ENCODE measurements around the gene RHOT2. TPM values are rescaled to one million over a fixed set of nuclear protein-coding genes. Genes with fewer than 3 reads are reported as not detected.

The RHOT2 gene
- total and polyA plus RNA-seq, 9 of the 15 experiments (the other 6 are each of a cell fraction or from before 2014, with no cell fraction given) = 5.0 to 373 (median 112) TPM

- TF ChIP-seq ZNF197 (CRISPR knock-in tag; IDR thresholded peaks at IDR 0.05; ENCODE audit: low read depth) = 0 out of 2 replicates have a peak, but pooled peaks have one; percentile 57
- no peak for TF ChIP-seq CSDE1 (IDR thresholded peaks at IDR 0.05)
- TF ChIP-seq ZNF639 (CRISPR knock-in tag; conservative IDR thresholded peaks at IDR 0.05 in 1 of 2, IDR thresholded peaks at IDR 0.05 in 1 of 2) = peak in 1 of 2 experiments; percentile 96; a peak in 2 of 4 replicates
- no peak for TF ChIP-seq TRIM28 (IDR thresholded peaks at IDR 0.05)
- TF ChIP-seq ZNF785 (CRISPR knock-in tag; IDR thresholded peaks at IDR 0.05) = no peak
- TF ChIP-seq ETV5 (CRISPR knock-in tag; IDR thresholded peaks at IDR 0.05; ENCODE audit: low read depth) = peak; percentile 94
- no peak for TF ChIP-seq ZNF830 (CRISPR knock-in tag; IDR thresholded peaks at IDR 0.05)
- TF ChIP-seq NELFE (IDR thresholded peaks at IDR 0.05; ENCODE audit: insufficient read depth, insufficient read length) = no peak
- peak; percentile 93 for TF ChIP-seq FUS (optimal IDR thresholded peaks at IDR 0.05; ENCODE audit: low read depth, low read length)
- TF ChIP-seq ZNF165 (CRISPR knock-in tag; IDR thresholded peaks at IDR 0.05; ENCODE audit: borderline replicate concordance) = no peak
- peak; percentile 79 for TF ChIP-seq RBFOX2 (IDR thresholded peaks at IDR 0.05; ENCODE audit: low read depth, low read length)
- TF ChIP-seq YY1 (IDR thresholded peaks at IDR 0.05; ENCODE audit: borderline replicate concordance in 1 of 3, control insufficient read depth in 1 of 3, extremely low read depth in 1 of 3, insufficient read depth in 3 of 3, insufficient read length in 1 of 3, insufficient replicate concordance in 2 of 3, low read depth in 1 of 3, low read length in 2 of 3) = peak; percentile 75 to 96 (median 93)
- TF ChIP-seq HEY1 (CRISPR knock-in tag; IDR thresholded peaks at IDR 0.05; ENCODE audit: borderline replicate concordance) = no peak
- TF ChIP-seq ZNF518B (CRISPR knock-in tag; IDR thresholded peaks at IDR 0.05) = no peak
- peak; percentile 61 to 96 (median 84); a peak in 5 of 6 replicates for TF ChIP-seq ZBTB11 (CRISPR knock-in tag; IDR thresholded peaks at IDR 0.05)
- no peak for TF ChIP-seq IFI16 (CRISPR knock-in tag; IDR thresholded peaks at IDR 0.05)
Observed at GRCh38 chr16:667780-668518, at the start of gene RHOT2 (continued).

Measured in K562 (cell line).